GM12878 (cell line): Measurements from ENCODE around the gene PAQR7.

Source experiments
- CREB1 ChIP-seq: IDR thresholded peaks from 2 replicates; pipeline ENCODE4 v1.6.1; 2012; ENCODE audit warnings: low read depth, mild to moderate bottlenecking, inconsistent platforms
- CTCF ChIP-seq, 3 experiments: IDR thresholded peaks in 2 of 3; conservative IDR thresholded peaks in 1 of 3; 2 replicates each; pipeline ENCODE4 v1.5.1; 2011; ENCODE audit warnings: low read depth in 3 of 3, low read length in 3 of 3, mild to moderate bottlenecking in 3 of 3, control low read depth in 2 of 3, moderate library complexity in 2 of 3, inconsistent platforms in 1 of 3, mixed read lengths in 1 of 3; ENCODE audit not compliant: control insufficient read depth in 2 of 3, insufficient read depth in 1 of 3; ENCODE audit errors: extremely low read depth in 1 of 3
- RBBP5 ChIP-seq: fragments of 200-600 bp; sonication (generic); conservative IDR thresholded peaks from 2 replicates; pipeline ENCODE4 v1.6.1; 2016
- TAF1 ChIP-seq: IDR thresholded peaks from 2 replicates; pipeline ENCODE4 v1.6.1; 2011; ENCODE audit warnings: mild to moderate bottlenecking, low read depth, low read length, borderline replicate concordance
- TBL1XR1 ChIP-seq: IDR thresholded peaks from 2 replicates; pipeline ENCODE4 v1.6.1; 2012; ENCODE audit warnings: low read depth, low read length, improper control_type of control experiment
- ZSCAN29 ChIP-seq: fragments of 450-650 bp; IDR thresholded peaks from 2 replicates; pipeline ENCODE4 v1.6.1; 2017; ENCODE audit warnings: mild to moderate bottlenecking, moderate library complexity
- ZZZ3 ChIP-seq: IDR thresholded peaks from 2 replicates; pipeline ENCODE4 v1.6.1; 2011; ENCODE audit warnings: low read depth; ENCODE audit not compliant: control insufficient read depth, insufficient read length
- TF ChIP-seq, protein P1 (sequence below): fragments of 450-650 bp; IDR thresholded peaks from 2 replicates; pipeline ENCODE4 v1.6.1; 2017; ENCODE audit warnings: antibody characterized with exemption, mild to moderate bottlenecking, moderate library complexity
- TF ChIP-seq, protein P2 (sequence below): IDR thresholded peaks from 2 replicates; pipeline ENCODE4 v1.6.1; 2012; ENCODE audit warnings: low read length, inconsistent platforms

- TF ChIP-seq, protein P1, sequence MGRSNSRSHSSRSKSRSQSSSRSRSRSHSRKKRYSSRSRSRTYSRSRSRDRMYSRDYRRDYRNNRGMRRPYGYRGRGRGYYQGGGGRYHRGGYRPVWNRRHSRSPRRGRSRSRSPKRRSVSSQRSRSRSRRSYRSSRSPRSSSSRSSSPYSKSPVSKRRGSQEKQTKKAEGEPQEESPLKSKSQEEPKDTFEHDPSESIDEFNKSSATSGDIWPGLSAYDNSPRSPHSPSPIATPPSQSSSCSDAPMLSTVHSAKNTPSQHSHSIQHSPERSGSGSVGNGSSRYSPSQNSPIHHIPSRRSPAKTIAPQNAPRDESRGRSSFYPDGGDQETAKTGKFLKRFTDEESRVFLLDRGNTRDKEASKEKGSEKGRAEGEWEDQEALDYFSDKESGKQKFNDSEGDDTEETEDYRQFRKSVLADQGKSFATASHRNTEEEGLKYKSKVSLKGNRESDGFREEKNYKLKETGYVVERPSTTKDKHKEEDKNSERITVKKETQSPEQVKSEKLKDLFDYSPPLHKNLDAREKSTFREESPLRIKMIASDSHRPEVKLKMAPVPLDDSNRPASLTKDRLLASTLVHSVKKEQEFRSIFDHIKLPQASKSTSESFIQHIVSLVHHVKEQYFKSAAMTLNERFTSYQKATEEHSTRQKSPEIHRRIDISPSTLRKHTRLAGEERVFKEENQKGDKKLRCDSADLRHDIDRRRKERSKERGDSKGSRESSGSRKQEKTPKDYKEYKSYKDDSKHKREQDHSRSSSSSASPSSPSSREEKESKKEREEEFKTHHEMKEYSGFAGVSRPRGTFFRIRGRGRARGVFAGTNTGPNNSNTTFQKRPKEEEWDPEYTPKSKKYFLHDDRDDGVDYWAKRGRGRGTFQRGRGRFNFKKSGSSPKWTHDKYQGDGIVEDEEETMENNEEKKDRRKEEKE = no peak
- TF ChIP-seq CTCF (IDR thresholded peaks at IDR 0.05 in 2 of 3, conservative IDR thresholded peaks at IDR 0.05 in 1 of 3; ENCODE audit: control insufficient read depth in 2 of 3, extremely low read depth in 1 of 3, insufficient read depth in 1 of 3, low read depth in 3 of 3, low read length in 3 of 3) (no peak), ZZZ3 (no peak), CREB1 (no peak), RBBP5 (no peak), ZSCAN29 (no peak), TBL1XR1 (no peak), TAF1 (no peak)
- TF ChIP-seq, protein P2, sequence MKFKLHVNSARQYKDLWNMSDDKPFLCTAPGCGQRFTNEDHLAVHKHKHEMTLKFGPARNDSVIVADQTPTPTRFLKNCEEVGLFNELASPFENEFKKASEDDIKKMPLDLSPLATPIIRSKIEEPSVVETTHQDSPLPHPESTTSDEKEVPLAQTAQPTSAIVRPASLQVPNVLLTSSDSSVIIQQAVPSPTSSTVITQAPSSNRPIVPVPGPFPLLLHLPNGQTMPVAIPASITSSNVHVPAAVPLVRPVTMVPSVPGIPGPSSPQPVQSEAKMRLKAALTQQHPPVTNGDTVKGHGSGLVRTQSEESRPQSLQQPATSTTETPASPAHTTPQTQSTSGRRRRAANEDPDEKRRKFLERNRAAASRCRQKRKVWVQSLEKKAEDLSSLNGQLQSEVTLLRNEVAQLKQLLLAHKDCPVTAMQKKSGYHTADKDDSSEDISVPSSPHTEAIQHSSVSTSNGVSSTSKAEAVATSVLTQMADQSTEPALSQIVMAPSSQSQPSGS = no peak
Measured at GRCh38 chr1:25821630-25822091, 53.8 kb downstream of the PAQR7 start.
